8988T (cell line): ENCODE data around the gene PACS2.

ENCODE experiments used
- DNase-seq: peaks from one replicate; pipeline ENCODE4 v3.0.0; 2011

PACS2 gene

DNA sequence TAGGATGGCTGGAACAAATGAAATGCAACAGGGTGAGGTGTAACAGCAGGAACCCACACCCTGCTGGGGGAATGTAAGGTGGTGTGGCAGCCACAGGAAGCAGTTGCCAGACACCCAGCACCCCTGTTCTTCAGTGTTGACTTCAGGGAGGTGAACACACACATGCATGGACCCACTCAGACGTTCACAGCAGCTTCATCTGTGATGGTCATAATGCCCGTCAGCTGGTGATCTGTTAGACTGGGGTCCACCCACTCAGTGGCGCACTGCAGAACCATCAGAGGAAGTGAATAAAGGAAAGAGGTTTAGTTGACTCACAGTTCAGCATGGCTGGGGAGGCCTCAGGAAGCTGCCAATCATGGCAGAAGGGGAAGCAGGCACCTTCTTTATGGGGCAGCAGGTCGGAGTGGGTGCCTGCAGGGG is 61.1 kb downstream of the PACS2 start:
- no peak for DNase-seq

DNA sequence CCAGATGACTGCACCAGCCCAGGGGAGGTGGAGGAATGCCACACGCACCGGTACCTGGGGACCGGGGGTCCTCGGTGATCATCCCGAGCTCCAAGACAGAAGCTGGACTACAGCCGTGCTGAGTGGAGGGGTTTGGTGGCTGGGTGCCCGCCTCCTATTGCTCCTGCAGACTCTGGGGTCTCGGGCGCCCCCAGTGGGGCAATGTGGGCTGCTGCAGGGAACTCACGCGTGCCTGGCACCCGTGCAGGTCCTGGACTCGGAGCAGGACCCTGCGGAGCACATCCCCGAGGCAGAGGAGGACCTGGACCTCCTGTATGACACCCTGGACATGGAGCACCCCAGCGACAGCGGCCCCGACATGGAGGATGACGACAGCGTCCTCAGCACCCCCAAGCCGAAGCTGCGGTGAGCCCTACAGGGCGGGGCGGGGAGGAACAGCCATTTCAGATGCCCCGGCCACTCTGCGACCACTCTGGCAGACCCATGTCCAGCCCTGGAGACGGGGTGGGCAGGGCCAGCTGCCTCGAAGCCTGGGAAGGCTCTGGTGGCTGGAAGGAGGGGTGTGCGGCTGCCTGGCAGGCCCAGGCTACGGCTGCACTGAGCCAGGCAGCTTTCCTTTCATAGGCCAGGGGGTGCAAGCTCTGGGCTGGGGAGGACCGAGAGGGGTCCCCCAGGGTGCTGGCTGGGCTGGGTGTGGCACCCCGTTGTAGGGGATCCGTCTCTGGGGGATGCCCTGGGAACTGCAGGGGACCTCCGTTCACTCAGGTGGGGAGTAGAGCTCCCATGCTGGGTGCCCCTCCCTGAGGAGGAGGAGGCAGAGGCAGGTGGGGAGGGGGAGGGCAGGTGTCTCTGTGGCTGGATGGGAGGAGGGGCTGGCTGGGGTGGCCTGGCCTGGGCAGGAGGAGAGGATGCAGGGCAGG is 62.2 kb downstream of the PACS2 start:
- no peak for DNase-seq

DNA sequence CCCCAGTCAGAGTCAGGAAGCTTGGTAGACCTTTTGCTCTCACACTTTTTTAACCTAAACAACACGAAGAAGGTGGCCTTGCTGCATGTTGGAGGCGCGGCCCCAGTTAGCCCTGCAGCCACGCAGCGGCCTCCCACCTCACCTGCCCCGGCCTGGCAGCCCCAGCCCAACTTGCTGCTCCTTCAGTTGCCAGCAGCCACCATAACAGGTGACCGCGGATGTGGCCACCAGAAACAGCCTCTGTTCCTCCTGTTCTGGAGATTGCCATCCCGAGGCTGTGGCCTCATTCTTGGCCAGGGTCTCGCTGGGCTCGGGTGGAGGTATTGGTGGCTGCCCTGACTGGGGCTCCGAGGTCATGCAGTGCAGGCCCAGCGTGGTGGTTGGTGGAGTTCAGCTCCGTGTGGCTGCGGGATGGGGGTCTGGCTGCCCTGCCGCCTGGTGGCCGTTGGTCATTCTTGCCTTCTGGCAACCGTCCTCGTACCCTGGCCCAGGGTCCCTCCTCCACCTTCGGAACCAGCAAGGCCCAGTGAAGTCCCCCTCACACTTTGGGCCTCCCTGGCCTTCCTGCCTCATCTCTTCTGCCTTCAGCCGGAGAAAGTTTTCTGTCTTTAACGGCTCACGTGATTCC is 63.1 kb downstream of the PACS2 start:
- no peak for DNase-seq

DNA sequence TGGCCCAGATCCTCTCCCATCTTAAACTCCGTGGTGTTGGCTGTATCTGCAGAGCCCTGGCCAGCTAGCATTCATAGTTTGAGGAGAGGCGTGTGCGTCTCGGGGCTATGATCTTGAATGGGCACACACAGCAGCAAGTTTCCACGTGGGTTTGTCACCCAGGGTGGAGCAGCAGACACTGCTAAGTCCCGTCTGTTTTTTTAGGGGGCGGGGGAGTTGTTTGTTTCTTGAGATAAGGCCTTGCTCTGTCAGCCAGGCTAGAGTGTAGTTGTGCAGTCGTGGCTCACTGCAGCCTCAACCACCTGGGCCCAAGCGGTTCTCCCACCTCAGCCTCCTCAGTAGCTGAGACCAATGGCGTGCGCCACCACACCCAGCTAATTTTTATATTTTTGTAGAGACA is 63.7 kb downstream of the PACS2 start:
- DNase-seq, result no peak

DNA sequence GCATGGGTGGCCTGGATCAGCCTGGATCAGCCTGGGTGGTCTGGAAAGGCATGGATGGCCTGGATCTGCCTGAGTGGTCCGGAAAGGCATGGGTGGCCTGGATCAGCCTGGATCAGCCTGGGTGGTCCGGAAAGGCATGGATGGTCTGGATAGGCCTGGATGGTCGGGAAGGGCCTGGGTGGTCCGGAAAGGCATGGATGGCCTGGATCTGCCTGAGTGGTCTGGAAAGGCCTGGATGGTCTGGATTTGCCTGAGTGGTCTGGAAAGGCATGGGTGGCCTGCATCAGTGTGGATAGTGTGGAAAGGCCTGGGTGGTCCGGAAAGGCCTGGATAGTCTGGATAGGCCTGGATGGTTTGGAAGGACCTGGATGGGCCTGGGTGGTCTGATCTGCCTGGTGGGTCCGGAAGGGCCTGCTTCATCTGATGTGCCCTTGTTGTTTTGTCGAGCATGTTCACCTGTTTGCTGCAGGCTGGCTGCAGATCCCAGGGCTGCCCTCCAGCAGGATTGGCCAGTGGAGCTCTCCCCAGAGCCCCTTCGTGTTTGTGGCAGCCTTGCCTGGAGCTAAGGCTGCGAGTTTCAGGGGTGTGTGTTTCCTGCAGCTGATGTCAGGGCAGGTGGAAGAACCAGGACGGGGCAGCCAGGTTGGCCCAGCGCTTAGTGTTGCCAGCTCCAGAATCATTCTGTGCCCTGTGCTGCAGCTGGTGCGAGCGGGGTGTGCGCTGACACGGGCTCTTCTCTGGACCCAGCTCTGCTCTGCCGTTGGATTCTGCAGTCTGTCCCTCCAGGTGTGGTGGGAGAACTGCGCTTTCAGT is 64.5 kb downstream of the PACS2 start:
- no peak for DNase-seq

DNA sequence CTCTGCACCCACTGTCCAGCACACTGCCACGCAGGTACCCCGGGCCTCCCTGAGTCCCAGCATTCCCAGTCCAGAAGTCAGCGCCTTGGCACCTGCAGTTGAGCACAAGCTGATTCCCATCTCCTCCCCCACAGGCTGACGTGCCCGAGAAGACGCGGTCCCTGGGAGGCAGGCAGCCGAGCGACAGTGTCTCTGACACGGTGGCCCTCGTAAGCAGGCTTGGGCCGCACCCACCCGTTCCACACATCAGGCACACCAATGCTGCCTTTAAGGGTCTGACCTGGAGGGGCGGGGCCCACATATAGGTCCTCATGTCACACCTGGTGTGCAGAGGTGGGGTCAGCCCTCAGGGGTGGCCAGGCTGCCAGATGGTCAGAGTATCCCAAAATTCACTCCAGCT is 65.4 kb downstream of the PACS2 start:
- no peak for DNase-seq

DNA sequence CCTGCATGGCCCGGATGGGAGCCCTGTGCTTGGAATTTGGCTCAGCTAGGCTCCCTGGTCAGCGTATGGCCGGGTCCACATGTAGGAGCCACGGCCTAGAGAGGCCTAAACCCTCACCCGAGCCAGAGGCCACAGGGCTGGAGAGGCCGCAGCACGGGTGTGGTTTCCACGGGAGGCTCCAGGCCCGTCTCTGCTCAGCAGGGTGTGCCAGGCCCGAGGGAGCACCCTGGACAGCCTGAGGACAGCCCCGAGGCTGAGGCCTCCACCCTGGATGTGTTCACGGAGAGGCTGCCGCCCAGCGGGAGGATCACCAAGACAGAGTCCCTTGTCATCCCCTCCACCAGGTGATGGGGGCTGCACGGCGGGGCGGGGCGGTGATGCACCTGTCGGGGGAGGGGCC is 66.2 kb downstream of the PACS2 start:
- DNase-seq, result no peak

DNA sequence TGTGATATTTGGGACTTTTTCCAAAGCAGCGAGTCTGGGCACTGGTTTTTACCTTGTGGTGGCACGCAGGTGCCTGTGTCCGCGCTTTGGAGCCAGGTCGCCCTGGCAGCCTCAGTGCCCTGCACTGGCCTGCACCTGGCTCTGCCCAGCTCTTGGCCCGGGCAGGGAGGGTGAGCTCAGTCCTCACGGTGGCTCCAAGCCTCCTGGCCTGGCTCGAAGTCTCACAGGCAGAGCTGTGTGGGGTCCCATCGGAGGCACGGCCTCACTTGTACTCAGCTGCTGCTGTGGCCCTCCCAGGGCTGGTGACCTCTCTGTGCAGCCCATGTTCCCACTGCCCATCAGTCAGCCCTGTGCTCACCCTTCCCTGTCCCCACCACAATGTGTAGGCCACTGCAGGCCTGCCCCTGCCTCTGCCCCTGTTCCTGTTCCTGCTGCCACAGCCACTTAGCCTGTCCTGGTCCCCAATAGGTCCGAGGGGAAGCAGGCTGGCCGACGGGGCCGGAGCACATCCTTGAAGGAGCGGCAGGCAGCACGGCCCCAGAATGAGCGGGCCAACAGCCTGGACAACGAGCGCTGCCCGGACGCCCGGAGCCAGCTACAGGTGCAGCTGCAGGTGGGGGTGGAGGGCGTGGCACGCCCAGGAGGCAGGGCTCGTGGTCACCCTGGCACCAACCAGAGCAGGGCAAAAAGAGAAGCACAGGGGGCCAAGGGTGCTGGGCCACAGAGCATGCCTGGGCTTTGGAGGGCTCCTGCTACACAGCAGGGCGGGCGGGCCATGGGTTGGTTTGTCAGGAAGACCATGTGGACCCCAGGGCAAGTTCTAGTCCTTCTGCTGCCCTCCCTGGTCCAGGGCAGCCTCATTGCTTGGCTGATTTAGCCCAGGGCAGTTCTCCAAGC is 67.1 kb downstream of the PACS2 start:
- no peak for DNase-seq

DNA sequence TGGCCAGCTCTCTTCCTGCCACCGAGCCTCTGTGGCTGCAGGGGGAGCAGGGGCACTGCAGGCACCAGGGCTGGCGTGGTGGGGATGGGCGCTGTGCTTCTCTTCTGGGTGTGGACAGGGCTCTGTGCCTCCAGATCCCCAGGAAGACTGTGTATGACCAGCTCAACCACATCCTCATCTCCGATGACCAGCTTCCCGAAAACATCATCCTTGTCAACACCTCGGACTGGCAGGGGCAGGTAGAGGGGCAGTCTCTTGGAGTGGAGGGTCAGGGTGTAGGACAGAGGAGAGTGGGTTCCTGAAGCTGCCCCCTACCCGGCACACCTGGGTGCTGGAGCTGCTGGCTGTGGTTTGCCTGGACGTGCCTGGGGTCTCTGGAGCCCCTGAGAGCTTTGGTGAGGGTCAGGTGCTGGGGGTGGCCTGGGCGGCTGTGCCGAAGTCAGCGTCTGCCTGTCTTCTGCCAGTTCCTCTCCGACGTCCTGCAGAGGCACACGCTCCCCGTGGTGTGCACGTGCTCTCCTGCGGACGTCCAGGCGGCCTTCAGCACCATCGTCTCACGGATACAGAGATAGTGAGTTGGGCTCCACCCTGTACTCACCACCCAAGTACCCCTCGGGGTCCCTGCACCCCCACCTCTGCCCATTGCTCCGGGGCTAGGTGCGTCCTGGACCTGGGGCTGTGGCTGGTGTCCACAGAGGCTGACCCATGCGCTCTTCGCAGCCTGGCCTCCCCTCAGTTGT is 68.0 kb downstream of the PACS2 start:
- no peak for DNase-seq

DNA sequence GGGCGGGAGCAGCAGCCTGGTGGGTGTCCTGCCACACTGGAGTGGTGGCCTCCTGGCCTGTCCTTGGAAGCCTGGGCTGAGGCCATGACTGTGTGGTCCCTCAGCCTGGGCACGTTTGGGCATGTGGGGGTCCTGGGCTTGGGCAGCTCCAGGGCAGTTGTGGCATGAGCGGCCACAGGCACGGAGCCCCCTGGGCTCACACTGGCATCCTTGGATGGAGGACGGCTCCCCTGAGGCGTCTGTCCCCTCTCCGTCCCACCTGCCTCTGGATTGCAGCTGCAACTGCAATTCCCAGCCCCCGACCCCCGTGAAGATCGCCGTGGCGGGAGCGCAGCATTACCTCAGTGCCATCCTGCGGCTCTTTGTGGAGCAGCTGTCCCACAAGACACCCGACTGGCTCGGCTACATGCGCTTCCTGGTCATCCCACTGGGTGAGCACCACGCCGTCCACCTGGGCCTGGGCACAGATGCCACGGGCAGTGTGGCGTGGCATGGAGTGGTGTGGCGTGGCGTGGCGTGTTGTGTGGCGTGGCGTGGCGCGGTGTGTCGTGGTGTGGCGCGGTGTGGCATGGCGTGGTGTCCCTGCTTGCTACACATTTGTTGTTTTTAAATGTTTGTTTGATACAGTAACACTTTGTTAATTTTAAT is 68.7 kb downstream of the PACS2 start:
- DNase-seq, result no peak

DNA sequence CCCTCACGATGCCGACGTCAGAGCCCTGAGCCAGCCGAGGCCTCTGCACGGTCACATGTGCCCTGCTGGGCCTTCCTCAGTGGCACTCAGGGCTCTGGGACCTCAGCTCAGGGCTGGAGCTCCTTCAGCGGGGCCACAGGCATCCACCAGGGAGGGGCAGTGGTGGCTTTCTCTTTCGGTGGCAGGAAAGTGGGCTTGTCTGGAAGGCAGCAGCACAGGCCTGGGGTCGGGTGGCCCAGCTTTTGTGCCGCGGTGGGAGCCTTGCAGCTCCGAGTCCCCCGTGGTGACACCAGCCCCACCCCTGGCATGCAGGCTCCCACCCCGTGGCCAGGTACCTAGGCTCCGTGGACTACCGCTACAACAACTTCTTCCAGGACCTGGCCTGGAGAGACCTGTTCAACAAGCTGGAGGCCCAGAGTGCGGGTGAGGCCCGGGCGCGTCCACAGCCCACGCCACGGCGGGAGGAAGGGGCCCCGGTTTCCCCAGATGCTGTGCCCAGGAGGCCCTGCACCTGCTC is 69.6 kb downstream of the PACS2 start:
- DNase-seq, result no peak

DNA sequence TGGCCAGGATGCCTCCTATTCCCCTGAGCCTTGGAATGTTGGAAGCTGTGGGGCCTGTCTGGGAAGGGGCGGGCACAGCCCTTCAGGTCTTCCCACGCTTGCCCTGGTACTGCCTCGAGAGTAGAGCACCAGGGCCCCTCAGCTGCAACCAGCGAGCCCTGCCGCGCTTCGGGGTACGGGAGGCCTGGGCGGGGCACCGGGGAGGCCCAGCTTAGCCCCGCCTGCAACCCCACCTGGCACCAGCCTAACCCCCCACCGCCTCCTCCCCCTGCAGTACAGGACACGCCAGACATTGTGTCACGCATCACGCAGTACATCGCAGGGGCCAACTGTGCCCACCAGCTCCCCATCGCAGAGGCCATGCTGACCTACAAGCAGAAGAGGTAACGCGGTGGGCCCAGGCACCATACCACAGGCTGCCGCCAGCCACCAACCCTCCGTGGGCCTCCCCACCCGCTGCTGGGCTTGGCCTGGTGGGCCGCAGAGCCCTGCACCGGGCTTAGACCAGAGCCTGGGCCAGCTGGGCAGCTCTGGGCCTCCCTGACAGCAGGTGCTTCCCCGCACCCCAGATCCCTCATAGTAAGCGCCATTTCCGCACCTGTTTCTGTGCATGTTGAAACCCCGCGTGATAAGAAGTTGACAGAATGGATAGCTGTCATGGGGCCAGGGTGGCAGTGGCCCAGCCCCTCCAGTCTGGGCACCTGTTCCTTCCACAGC is 70.2 kb downstream of the PACS2 start:
- no peak for DNase-seq

DNA sequence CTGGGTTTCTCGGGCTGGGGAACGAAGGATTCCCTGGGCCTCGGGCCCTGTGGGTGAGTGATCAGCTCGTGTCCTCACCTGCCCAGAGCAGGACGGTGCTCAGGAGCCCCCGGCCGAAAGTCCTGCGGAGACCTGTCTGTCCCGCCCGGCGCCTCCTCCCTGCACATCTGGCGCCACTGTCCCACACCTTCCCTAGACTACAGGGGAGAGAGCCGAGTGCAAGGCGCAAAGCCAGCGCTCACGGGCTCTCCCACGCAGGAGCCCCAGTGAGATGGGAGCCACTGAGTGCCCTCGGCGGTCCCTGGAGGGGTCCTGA is 70.7 kb downstream of the PACS2 start:
- no peak for DNase-seq

DNA sequence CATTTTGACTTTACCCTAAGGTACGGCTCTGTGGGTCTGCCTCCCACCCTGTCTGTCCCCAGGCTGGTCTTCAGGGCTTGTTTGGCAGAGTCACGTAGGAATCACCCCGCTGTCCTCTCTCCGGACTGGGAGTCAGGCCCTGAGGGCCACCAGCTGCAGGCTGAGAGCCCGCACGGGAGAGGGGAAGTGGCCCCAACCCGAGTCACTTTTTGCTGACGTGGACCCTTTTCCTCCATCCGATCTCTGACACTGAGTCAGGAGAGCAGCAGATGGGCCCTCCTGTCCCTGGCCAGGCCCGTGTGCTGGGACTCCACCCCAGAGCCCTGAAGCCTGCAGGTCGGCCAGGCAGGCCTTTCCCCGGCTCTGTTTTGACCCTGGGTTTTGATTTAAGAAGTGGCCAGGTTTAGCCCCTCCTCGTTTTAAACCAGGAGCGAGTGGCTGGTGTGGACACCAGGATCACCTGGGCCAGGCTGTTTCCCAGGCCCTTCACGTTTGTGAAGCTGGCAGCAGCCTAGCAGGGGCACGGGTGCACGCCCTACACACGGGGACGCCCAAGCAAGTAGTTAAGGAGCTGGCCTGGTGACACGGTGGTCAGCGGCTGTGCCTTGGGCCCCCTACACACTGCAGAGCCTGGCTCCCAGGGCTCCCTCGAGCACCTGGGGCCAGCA is 71.3 kb downstream of the PACS2 start:
- DNase-seq, result no peak

DNA sequence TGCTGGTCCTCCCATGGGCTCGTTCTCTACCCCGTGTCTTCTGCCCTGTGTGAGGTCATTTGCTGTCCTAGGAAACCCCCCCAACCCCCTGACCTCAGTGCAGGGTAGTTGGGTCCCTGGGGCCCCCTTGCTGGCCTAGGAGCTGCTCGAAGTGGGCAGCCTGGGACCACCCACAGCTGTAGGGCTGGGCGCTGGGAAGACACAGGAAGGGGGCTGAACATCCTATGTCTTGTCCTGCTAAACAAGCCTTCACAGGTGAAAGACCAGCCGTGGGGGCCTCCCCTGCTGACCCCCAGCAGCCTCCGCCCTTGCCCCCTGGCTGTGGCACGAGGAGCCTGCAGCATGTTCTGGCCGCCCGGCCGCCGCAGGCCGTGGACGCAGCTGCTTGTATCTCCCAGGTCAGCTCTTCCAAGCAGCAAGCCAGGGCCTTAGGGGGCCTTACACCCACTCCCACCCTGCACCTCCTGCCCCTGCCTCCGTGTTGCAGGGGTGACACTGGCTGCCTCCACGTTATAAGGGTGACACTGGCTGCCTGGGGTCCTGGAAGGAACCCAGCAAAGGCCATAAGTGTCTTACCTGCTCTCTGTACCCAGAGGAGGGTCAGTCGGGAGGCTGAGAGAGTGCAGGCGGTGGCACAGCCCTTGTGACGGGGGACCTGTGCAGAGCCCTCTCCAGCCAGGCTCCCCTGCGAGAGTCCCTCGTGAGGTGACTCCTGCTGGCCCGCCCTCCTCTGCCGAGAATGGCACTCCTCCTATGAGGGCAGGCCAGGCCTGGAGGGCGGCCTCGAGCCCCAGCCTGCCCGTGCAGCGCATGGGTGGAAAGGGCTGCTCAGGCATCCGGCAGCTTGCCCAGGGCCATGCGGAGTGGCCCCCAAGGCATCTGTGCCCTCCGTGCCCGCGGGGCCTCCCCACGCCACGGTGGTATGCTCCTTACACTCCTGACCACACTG is 72.3 kb downstream of the PACS2 start:
- DNase-seq, result no peak

DNA sequence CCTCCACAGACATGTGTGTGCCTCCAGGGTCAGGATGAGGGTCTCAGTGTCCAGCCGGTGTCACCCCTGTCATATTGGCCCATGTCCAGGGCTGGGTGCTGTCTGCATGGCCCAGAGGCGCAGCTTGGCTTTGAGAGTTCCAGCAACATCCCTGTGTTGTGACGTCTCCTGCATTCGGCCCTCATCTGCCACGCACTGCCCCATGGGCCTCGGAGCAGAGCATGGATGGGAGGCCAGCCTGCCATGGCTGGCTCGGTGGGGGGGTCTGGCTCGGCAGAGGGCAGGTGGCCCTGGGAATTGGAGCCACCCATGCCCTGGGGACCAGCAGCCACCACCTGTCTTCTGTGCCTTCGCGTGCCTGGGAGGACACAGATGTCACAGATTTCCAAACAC is 73.0 kb downstream of the PACS2 start:
- DNase-seq, result no peak

DNA sequence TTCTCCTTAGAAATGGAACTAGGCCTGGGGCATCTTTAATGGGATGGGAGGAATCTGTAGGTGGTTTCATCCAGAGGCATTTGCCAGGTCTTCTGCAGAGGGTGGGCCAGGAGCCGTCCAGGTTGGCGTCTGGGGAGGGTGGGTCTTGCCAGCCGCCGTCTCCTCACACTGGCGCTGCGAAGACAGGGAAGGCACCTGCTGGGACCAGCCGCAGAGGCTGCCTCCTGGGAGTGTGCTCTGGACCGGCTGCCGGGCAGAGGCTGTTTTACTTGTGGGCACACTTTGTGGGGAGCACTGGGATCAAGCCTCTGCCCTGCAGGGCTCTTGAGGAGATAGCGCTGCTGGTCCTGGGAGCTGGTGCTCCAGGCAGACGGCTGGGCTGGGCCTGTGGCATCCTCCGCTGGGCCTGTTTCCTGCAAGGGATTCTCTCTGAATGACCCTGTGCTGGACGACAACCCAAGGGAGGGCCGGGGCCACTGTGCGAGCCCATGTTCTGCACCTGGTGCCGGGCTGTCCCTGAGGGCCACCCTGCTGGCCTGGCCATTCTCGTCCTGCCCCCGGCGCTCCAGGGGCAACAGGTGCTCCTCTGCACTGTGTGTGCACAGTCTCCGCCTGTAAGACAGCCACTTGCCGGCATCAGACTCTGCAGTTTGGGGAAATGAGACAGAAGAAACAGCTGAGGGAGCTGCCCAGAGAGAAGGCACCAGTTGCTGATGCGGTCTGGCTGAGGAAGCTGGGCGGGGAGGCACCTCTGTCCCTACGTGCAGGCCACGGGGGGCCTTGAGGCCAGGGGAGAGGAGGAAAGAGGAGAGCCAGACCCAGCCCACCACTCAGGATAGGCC is 73.8 kb downstream of the PACS2 start:
- no peak for DNase-seq

DNA sequence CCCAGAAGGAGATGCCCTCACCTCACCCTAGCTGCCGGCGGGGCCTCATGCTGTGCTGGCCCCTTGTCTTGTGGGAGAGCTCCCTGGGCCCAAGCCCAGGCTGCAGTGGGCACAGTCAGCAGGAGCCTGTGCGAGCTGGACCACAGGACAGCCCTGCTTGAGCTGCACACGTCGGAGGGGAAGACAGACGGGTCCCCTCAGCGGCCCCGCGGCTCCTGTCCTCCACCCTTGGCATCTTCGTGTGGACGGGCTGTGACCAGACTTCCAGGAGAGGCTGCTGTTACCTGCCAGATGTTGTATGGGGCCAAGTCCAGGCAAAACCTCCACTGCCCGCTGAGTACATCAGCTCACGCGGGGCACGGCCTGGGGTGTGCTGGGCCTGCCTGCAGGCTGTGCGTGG is 74.4 kb downstream of the PACS2 start:
- no peak for DNase-seq
